SJCRH30 (cell line): ENCODE measurements around the gene TRPV3. TPM values are rescaled to one million over a fixed set of nuclear protein-coding genes. Genes with fewer than 3 reads are reported as not detected.
"Not testable (repeated sequence)": the region's sequence is repeated elsewhere in the genome, so short reads cannot be mapped to it uniquely, and the experiment has no call there.

ENCODE experiments used
- DNase-seq, 2 experiments: peaks; one replicate each; pipeline ENCODE4 v3.0.0-alpha.2; 2015 to 2020
- H3K27ac ChIP-seq: fragments of 250-450 bp; sonication (Bioruptor Pico); 2 replicates; pipeline ENCODE4 v1.5.1; 2020; ENCODE audit warnings: mild to moderate bottlenecking, moderate library complexity
- H3K27me3 ChIP-seq: fragments of 250-450 bp; sonication (Bioruptor Pico); 2 replicates; pipeline ENCODE4 v1.5.1; 2020; ENCODE audit warnings: mild to moderate bottlenecking, moderate library complexity
- H3K36me3 ChIP-seq: fragments of 250-450 bp; sonication (Bioruptor Pico); 2 replicates; pipeline ENCODE4 v1.5.1; 2020; ENCODE audit warnings: mild to moderate bottlenecking, moderate library complexity
- H3K4me1 ChIP-seq: fragments of 250-450 bp; sonication (Bioruptor Pico); 2 replicates; pipeline ENCODE4 v1.5.1; 2020; ENCODE audit warnings: mild to moderate bottlenecking, moderate library complexity
- H3K4me3 ChIP-seq: fragments of 250-450 bp; sonication (Bioruptor Pico); 2 replicates; pipeline ENCODE4 v1.5.1; 2020; ENCODE audit warnings: mild to moderate bottlenecking, moderate library complexity
- H3K9me3 ChIP-seq: fragments of 250-450 bp; sonication (Bioruptor Pico); replicated peaks from 2 replicates; pipeline ENCODE4 v1.5.1; 2020; ENCODE audit warnings: mild to moderate bottlenecking, moderate library complexity
- total RNA-seq: library from RNA; depleted of rRNA; stranded (reverse); fragments of >200 nt; shearing (Covaris generic); gene quantifications from 2 replicates; pipeline ENCODE4 v1.2.3, GENCODE V29; 2014

The TRPV3 gene
- total RNA-seq, 1 experiment from 2014 or later = 1.6 TPM

DNA sequence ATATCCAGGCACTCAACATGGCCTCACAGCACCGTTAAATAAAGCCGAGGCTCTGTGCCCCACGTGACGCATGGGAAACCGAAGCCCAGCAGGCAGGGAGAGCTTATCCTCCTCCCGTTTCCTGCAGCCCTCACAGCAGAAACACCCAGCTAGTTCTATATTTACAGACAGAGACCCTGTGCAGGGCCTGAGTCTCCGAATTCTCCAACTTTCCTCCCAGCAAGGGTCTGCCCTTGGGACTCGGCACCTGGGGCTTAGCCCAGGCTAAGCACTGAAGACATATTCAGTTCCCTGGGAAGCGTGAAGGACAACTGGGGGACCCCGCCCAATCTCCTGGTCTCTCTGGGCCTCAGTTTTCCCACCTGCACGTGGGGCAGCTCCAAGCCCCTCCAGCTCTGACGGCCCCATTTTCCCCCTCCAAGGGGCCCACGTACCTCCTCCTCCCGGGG, 29.2 kb downstream of the TRPV3 start:
- Histone ChIP-seq H3K27ac (no peak overlapping the region), H3K9me3 (no peaks in the 10 kb centered on the region), H3K36me3 (no peaks in the 10 kb centered on the region), H3K27me3 (no peaks in the 10 kb centered on the region), H3K4me1 (no peaks in the 10 kb centered on the region), H3K4me3 (no peak overlapping the region)
- DNase-seq = no peak

DNA sequence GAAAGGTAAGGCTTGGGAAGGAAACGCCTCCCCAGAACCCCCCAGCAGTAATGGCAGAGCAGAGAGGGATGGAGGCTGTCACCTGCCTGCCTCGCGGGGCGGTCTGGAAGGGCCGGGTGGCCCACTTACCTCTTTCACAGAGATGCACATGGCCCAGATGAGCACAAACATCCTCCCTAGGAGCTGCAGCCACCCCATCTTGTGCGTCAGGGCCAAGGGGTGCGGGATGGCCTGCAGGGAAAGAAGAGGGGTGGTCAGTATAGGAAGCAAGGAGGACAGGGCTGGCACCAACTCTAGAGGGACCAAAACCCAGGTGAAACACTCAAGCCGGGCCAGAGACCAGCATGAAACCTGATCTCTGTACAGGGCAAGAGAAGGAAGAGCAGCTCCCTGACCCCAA, 29.7 kb downstream of the TRPV3 start:
- Histone ChIP-seq H3K9me3 (no peaks in the 10 kb centered on the region), H3K4me1 (no peaks in the 10 kb centered on the region), H3K27me3 (no peaks in the 10 kb centered on the region), H3K4me3 (no peak overlapping the region), H3K36me3 (no peaks in the 10 kb centered on the region), H3K27ac (no peak overlapping the region)
- no peak for DNase-seq

DNA sequence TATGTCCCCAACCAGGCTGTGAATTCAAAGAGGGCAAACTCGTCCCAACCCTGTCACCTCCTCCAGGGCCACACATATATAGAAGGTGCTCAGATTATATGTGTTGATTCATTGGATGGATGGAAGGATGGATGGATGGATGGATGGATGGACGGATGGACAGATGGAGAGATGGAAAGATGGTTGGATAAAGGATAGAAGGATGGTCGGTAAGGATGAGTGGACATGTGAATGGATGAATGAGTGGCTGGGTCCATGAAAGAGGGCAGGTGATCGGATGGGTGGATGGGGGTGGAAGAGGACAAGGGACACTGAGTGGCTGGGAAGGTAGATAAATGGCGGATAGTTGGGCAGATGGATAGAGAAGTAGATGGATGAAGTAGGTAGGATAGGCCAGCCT, 30.1 kb downstream of the TRPV3 start:
- Histone ChIP-seq H3K4me3 (no peak overlapping the region), H3K27ac (no peak overlapping the region), H3K9me3 (no peaks in the 10 kb centered on the region), H3K27me3 (no peaks in the 10 kb centered on the region), H3K4me1 (no peaks in the 10 kb centered on the region), H3K36me3 (no peaks in the 10 kb centered on the region)
- no peak for DNase-seq

DNA sequence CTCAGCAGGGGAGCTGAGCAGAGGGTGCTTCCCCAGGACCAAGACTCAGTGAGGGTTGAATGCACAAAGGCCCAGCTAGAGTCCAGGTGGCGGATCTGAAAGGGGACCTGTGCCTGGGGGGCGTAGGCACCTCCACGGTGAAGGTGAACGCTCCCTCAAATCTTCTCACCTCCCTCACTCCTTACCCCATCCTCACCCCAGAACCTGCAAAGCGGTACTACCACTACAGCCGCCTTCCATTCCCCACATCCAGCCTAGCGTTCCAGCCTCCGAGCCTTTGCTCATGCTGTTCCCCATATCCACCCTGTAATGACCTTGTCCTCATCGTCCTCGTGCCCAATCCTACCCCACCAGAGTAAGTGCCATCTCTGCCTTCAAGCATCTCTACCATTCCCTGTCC, 30.6 kb downstream of the TRPV3 start:
- Histone ChIP-seq H3K36me3 (no peaks in the 10 kb centered on the region), H3K9me3 (no peaks in the 10 kb centered on the region)
- DNase-seq = no peak

DNA sequence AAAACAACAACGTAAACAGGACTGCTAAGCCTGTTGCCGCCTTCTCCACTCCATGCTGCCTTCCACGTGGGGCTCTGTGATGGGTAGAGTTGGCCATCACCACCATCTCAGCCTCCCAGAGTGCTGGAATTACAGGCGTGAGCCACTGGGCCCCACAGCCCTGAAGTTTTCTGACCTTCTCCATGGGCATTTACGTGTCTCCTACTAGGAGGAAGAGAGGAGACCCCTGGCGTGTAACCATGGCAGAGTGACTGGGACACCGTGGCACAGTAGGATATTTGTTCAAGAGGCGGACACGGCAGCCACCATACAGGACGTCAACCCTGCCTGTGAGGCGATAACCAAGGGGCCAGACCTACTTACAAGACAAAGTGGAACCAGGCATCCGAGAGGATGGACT, 31.1 kb downstream of the TRPV3 start:
- H3K4me3 ChIP-seq = no peak overlapping the region
- H3K27ac ChIP-seq = no peak overlapping the region
- no peaks in the 10 kb centered on the region for H3K27me3 ChIP-seq
- no peaks in the 10 kb centered on the region for H3K36me3 ChIP-seq
- no peaks in the 10 kb centered on the region for H3K9me3 ChIP-seq
- DNase-seq = no peak
- no peaks in the 10 kb centered on the region for H3K4me1 ChIP-seq

More for the DNA sequence above, 30.6 kb downstream of the TRPV3 start:
- Histone ChIP-seq H3K4me3 (no peak overlapping the region), H3K27me3 (no peaks in the 10 kb centered on the region), H3K4me1 (no peaks in the 10 kb centered on the region), H3K27ac (no peak overlapping the region)

DNA sequence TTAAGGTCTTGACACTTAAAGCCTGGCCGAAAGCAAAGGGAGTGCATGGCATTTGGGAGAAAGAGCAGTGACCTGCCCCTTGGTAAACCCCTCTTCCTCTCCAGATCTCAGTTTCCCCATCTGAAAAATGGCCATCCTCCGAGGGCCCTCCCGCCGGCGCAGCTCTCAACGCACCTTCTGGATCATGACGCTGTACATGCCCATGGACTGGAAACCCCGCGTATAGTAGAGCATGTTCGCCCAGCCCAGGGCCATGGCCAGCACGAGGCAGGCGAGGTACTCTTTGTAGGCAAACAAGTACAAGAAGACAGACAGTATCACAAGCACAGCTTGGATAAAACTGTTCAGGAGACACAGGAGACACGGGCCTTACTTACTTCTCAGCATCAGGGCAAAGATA, 33.6 kb downstream of the TRPV3 start:
- no peak for DNase-seq
- Histone ChIP-seq H3K27ac (no peak overlapping the region), H3K4me1 (no peaks in the 10 kb centered on the region), H3K4me3 (no peak overlapping the region), H3K36me3 (no peaks in the 10 kb centered on the region), H3K27me3 (no peaks in the 10 kb centered on the region), H3K9me3 (no peaks in the 10 kb centered on the region)

DNA sequence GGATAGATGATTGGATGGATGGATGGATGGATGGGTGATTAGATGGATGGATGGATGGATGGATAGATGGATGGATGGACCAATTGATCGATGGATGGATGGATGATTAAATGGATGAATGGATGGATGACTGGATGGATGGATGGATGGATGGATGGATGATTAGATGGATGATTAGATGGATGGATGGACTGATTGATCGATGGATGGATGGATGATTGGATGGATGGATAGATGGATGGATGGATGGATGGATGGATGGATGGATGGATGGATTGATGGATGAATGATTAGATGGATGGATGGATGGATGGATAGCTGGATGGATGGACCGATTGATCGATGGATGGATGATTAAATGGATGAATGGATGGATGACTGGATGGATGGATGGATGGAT, 38.1 kb downstream of the TRPV3 start:
- not testable (repeated sequence) for H3K4me1 ChIP-seq, H3K9me3 ChIP-seq, H3K36me3 ChIP-seq, H3K4me3 ChIP-seq, H3K27me3 ChIP-seq, DNase-seq, H3K27ac ChIP-seq

GRCh38 chr17:3514873-3515272, 42.7 kb downstream of the TRPV3 start:
- H3K27ac ChIP-seq = no peak overlapping the region
- no peaks in the 10 kb centered on the region for H3K4me1 ChIP-seq
- H3K9me3 ChIP-seq = no peaks in the 10 kb centered on the region
- H3K27me3 ChIP-seq = no peaks in the 10 kb centered on the region
- peak in 1 of 2 experiments; percentile 20 for DNase-seq
- H3K36me3 ChIP-seq = no peaks in the 10 kb centered on the region
- no peak overlapping the region for H3K4me3 ChIP-seq

- not testable (repeated sequence) for DNase-seq, H3K27ac ChIP-seq, H3K27me3 ChIP-seq, H3K4me1 ChIP-seq, H3K9me3 ChIP-seq, H3K36me3 ChIP-seq
- peak overlapping the region; percentile 48; the same call in 1 of the 2 replicates for H3K4me3 ChIP-seq
Measured at GRCh38 chr17:3514167-3514566, 43.4 kb downstream of the TRPV3 start.

- no peaks in the 10 kb centered on the region for H3K4me1 ChIP-seq
- peak overlapping the region; percentile 48 for H3K4me3 ChIP-seq
- no peaks in the 10 kb centered on the region for H3K27me3 ChIP-seq
- H3K36me3 ChIP-seq = no peaks in the 10 kb centered on the region
- peak; percentile 53 to 64 for DNase-seq
- H3K27ac ChIP-seq = peak overlapping the region; percentile 37
- no peaks in the 10 kb centered on the region for H3K9me3 ChIP-seq
Measured at GRCh38 chr17:3513305-3514035, 44.1 kb downstream of the TRPV3 start.

DNA sequence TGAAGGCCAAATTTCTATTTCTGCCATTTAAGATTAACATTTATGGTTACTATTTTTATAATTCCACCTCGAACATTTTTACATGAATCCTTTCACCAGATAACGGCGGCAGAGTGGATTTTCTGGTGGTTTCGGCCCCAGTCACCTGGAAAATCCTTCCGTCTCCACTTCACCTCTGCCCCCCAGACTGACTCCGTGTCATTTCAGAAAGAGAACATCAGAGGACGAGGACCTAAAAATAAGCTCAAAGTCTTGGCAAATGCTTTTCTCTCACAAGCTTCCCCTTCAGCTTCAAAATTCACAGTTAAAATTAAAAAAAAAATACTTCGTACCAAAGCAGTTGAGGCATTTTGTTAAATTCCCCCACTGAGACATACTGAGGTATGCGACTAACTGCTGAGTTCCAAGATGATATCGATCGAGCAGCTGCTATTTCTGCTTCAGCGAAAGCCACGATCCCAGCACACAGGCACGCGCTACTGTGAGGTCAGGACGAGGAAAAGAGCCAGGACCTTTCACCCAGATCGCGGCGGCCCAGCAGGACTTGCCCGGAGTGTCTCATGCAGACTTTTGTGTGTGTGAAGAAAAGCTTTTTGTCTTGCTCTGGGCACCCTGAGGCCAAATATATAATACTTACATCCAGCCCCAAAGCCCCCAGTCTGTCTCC, 45.0 kb downstream of the TRPV3 start:
- DNase-seq = peak; percentile 47 to 53
- Histone ChIP-seq H3K9me3 (no peaks in the 10 kb centered on the region), H3K27me3 (no peaks in the 10 kb centered on the region), H3K27ac (peak overlapping the region; percentile 37), H3K4me1 (no peaks in the 10 kb centered on the region), H3K4me3 (peak overlapping the region; percentile 48), H3K36me3 (no peaks in the 10 kb centered on the region)

- peak overlapping the region; percentile 48 for H3K4me3 ChIP-seq
- H3K27ac ChIP-seq = peak overlapping the region; percentile 37; the same call in 1 of the 2 replicates
- H3K4me1 ChIP-seq = no peaks in the 10 kb centered on the region
- H3K27me3 ChIP-seq = no peaks in the 10 kb centered on the region
- H3K36me3 ChIP-seq = no peaks in the 10 kb centered on the region
- DNase-seq = no peak
- H3K9me3 ChIP-seq = no peaks in the 10 kb centered on the region
Measured at GRCh38 chr17:3511852-3512504, 45.6 kb downstream of the TRPV3 start.

GRCh38 chr17:3510090-3510489, 47.5 kb downstream of the TRPV3 start:
- Histone ChIP-seq H3K27ac (no peak overlapping the region), H3K36me3 (no peaks in the 10 kb centered on the region), H3K27me3 (no peaks in the 10 kb centered on the region), H3K9me3 (no peaks in the 10 kb centered on the region), H3K4me1 (no peaks in the 10 kb centered on the region), H3K4me3 (no peak overlapping the region)
- no peak for DNase-seq

DNA sequence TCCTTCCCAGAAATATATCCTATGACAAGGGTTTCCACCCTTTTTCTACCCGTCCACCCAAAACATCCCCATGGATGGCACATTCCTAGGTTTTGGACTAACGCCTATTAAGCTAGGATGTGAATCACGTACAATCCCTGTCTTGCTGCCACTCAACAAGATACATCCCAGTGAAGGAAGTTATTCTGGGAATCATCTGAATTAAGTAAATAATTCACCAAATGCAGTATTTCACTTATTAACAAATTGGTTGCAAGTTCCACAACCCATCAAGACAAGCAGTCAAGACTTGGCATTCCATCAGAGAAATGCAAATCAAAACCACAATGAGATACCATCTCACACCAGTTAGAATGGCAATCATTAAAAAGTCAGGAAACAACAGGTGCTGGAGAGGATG, 49.7 kb downstream of the TRPV3 start:
- Histone ChIP-seq H3K9me3 (no peaks in the 10 kb centered on the region), H3K36me3 (no peaks in the 10 kb centered on the region), H3K4me3 (no peak overlapping the region), H3K4me1 (no peaks in the 10 kb centered on the region), H3K27me3 (no peaks in the 10 kb centered on the region), H3K27ac (no peak overlapping the region)
- DNase-seq = no peak

DNA sequence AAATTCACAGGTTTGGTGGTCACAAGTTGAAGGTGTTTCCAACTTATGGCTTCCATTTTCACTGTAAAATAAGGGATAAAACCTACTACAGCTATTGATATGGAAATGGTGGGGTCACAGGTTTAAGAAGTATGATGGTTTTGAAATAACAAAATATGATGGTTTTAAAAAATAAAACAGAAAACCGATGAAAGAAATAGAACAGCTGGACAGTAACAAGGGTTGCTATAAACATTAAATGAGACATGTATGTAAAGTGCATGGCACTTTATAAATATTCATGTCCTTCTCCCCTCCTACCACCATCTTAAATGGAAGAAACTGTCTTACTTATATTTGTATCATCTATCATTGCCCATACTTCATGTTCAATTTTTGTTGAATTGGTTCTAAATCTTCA, 50.5 kb downstream of the TRPV3 start:
- Histone ChIP-seq H3K9me3 (no peaks in the 10 kb centered on the region), H3K27ac (no peak overlapping the region), H3K4me3 (no peak overlapping the region), H3K36me3 (no peaks in the 10 kb centered on the region), H3K27me3 (no peaks in the 10 kb centered on the region), H3K4me1 (no peaks in the 10 kb centered on the region)
- DNase-seq = no peak
